MCF 10A (cell line): ENCODE measurements around the gene LRFN3. TPM values are rescaled to one million over a fixed set of nuclear protein-coding genes. Genes with fewer than 3 reads are reported as not detected.

Experiments used
- BruUV-seq: library from RNA; stranded (reverse); fragments of 400-500 nt; replicated peaks from 2 replicates; lab custom pipeline; 2021; lab: Mats Ljungman, UMichigan
- CTCF ChIA-PET: fragments of 300-600 bp; sonication (Branson Sonifier 250); formaldehyde crosslinking; extraction: SDS; loops from one replicate; lab custom pipeline; 2021; ENCODE audit warnings: antibody characterized with exemption, inconsistent platforms; lab: Yijun Ruan, JAX
- POLR2A ChIA-PET: fragments of 300-600, 350-650 bp; sonication (Branson Sonifier 250); formaldehyde crosslinking; extraction: SDS; loops from one replicate; lab custom pipeline; 2020; ENCODE audit warnings: antibody characterized with exemption, inconsistent platforms; lab: Yijun Ruan, JAX
- DNase-seq: peaks from one replicate; pipeline ENCODE4 v3.0.0-alpha.2; 2018; ENCODE audit not compliant: unreplicated experiment
- H3K27ac Mint-ChIP-seq: one replicate; pipeline ENCODE4 v1.8.0; 2022; ENCODE audit warnings: mild to moderate bottlenecking, low read depth, mixed read lengths; ENCODE audit not compliant: unreplicated experiment
- H3K27me3 Mint-ChIP-seq: one replicate; pipeline ENCODE4 v1.8.0; 2022; ENCODE audit warnings: mixed read lengths; ENCODE audit not compliant: insufficient read depth, unreplicated experiment
- H3K36me3 Mint-ChIP-seq: one replicate; pipeline ENCODE4 v1.8.0; 2022; ENCODE audit warnings: mild to moderate bottlenecking, moderate library complexity, mixed read lengths; ENCODE audit not compliant: insufficient read depth, unreplicated experiment
- H3K4me1 Mint-ChIP-seq: one replicate; pipeline ENCODE4 v1.8.0; 2022; ENCODE audit warnings: mixed read lengths; ENCODE audit not compliant: insufficient read depth, unreplicated experiment
- H3K4me3 Mint-ChIP-seq: one replicate; pipeline ENCODE4 v1.8.0; 2022; ENCODE audit warnings: mild to moderate bottlenecking, moderate library complexity, mixed read lengths; ENCODE audit not compliant: unreplicated experiment
- H3K9me3 Mint-ChIP-seq: one replicate; pipeline ENCODE4 v1.8.0; 2022; ENCODE audit warnings: mixed read lengths; ENCODE audit not compliant: unreplicated experiment
- intact Hi-C: fragments of 100-400 bp; cut with micrococcal nuclease; formaldehyde crosslinking; loops from 2 replicates; pipeline ENCODE4 v1.14.1; 2022
- total RNA-seq: library from RNA; stranded (reverse); gene quantifications from 2 replicates; pipeline ENCODE4 v1.2.3, GENCODE V29; 2022
- TF ChIP-seq, protein P1 (sequence below): fragments of 200-600 bp; IDR thresholded peaks from one replicate; pipeline ENCODE4 v1.8.0; 2022; ENCODE audit warnings: antibody characterized with exemption, mild to moderate bottlenecking; ENCODE audit not compliant: unreplicated experiment

The LRFN3 gene
- total RNA-seq, 1 experiment from 2014 or later, result 7.4 TPM

DNA sequence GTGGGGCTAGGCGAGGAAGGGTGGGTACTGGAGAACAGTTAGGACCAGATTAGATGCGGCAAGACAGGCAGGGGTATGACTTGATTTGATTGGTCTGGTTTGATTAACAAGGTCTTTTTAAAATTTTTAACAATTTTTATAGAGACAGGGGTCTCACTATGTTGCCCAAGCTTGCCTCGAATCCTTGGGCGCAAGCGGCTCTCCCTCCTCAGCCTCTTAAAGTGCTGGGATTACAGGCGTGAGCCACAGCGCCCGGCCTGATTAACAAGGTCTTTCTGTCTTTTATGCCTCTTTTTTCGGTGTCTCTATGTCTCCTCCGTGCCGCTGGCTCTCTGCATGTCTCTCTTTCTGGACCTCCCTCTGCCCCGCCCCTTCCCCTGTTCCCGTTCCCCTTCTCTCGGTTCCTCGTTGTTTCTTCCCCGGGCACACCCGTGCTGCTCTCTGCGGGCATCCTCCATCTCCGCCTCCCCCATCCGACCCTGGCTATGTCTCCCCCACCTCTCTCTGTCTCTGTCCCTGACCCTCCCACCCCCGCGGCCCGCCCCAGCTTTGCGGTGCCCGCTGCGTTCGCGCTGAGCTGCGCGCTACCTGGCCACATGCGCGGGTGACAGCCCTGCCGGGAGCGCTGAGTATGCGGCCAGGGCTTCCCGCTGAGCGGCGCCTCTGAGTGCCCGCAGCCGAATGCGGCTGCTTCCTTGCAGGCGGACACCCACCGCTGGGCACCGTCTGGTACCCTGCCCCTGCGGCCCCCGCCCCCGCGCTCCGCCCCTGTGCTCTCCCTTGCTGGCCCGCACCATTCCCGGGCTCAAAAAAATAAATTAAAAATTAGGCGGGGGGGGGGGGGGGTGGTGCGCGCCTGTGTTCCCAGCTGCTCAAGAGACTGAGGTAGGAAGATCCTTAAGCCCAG lies 50.7 kb downstream of the LRFN3 start:
- Mint-ChIP-seq H3K4me3 (no peak overlapping the region), H3K36me3 (no peaks in the 10 kb centered on the region), H3K9me3 (peaks cover 7% of the 10 kb centered on the region), H3K27ac (no peak overlapping the region), H3K27me3 (peaks cover 55% of the 10 kb centered on the region), H3K4me1 (no peaks in the 10 kb centered on the region)
- POLR2A ChIA-PET, result interaction anchor here (1.0 kb wide), 1 partner anchor 98 kb away, joined by 3 read pairs; no protein-coding TSS in a partner anchor
- DNase-seq, result no peak
- intact Hi-C loops, result no loop called here
- CTCF ChIA-PET, result interaction anchor here (0.6 to 0.7 kb wide), 3 partner anchors 30 to 131 kb away, joined by 3 read pairs; no protein-coding TSS in a partner anchor
- TF ChIP-seq, protein P1, sequence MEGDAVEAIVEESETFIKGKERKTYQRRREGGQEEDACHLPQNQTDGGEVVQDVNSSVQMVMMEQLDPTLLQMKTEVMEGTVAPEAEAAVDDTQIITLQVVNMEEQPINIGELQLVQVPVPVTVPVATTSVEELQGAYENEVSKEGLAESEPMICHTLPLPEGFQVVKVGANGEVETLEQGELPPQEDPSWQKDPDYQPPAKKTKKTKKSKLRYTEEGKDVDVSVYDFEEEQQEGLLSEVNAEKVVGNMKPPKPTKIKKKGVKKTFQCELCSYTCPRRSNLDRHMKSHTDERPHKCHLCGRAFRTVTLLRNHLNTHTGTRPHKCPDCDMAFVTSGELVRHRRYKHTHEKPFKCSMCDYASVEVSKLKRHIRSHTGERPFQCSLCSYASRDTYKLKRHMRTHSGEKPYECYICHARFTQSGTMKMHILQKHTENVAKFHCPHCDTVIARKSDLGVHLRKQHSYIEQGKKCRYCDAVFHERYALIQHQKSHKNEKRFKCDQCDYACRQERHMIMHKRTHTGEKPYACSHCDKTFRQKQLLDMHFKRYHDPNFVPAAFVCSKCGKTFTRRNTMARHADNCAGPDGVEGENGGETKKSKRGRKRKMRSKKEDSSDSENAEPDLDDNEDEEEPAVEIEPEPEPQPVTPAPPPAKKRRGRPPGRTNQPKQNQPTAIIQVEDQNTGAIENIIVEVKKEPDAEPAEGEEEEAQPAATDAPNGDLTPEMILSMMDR, result no peak
- BruUV-seq, result no TSS peak

- Mint-ChIP-seq H3K4me3 (no peak overlapping the region), H3K4me1 (no peaks in the 10 kb centered on the region), H3K27me3 (peaks cover 48% of the 10 kb centered on the region), H3K36me3 (no peaks in the 10 kb centered on the region), H3K9me3 (peaks cover 7% of the 10 kb centered on the region), H3K27ac (no peak overlapping the region)
- ChIA-PET POLR2A (no interaction called here), CTCF (interaction anchor here (0.6 to 0.7 kb wide), 2 partner anchors 31 to 49 kb away, joined by 3 read pairs; no protein-coding TSS in a partner anchor)
- TF ChIP-seq, protein P1, result no peak
- intact Hi-C loops, result no loop called here
- DNase-seq, result no peak
- BruUV-seq, result no TSS peak
These were observed 51.4 kb downstream of the LRFN3 start for GRCh38 chr19:35987571-35987896.

DNA sequence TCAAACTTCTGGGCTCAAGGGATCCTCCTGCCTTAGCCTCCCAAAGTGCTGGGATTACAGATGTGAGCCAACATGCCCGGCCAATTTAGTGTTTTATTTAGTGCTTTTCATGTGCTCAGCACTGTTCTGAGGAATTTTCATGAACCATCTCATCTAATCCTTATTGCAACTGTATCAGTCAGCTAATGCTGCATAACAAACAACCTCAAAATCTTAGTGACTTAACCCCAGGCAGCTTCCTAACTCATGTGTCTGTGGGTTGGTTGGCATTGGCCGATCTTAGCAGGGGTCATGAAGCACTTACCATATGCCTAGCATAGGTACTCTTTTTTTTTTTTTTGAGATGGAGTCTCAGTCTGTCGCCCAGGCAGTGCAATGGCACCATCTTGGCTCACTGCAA lies 52.6 kb downstream of the LRFN3 start:
- Mint-ChIP-seq H3K4me1 (no peaks in the 10 kb centered on the region), H3K27me3 (peaks cover 35% of the 10 kb centered on the region), H3K27ac (no peak overlapping the region), H3K4me3 (no peak overlapping the region), H3K36me3 (no peaks in the 10 kb centered on the region), H3K9me3 (peaks cover 7% of the 10 kb centered on the region)
- CTCF ChIA-PET, result no interaction called here
- no TSS peak for BruUV-seq
- TF ChIP-seq, protein P1, result no peak
- intact Hi-C loops, result no loop called here
- DNase-seq, result no peak
- POLR2A ChIA-PET, result interaction anchor here (0.6 kb wide), 1 partner anchor 656 kb away, joined by 3 read pairs; no protein-coding TSS in a partner anchor

DNA sequence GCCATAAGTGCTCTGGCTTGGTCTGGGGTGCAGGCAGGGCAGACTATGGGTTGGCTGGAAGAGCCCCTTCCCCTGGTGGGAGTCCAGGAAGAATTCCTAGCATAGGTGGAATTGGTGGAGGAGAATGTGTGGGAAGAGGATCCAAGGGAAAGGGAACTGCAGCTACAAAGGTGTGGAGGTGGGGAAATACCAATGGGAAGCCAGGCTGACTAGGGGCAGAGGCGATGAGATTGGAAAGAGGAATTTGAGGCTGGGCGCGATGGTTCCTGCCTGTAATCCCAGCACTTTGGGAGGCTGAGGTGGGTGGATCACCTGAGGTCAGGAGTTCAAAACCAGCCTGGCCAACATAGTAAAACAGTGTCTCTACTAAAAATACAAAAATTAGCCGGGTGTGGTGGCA lies 54.0 kb downstream of the LRFN3 start:
- Mint-ChIP-seq H3K27ac (no peak overlapping the region), H3K4me1 (peaks cover 5% of the 10 kb centered on the region), H3K4me3 (no peak overlapping the region), H3K27me3 (peaks cover 22% of the 10 kb centered on the region), H3K36me3 (peaks cover 5% of the 10 kb centered on the region), H3K9me3 (peaks cover 7% of the 10 kb centered on the region)
- intact Hi-C loops, result no loop called here
- ChIA-PET POLR2A (no interaction called here), CTCF (no interaction called here)
- TF ChIP-seq, protein P1, result no peak
- no peak for DNase-seq
- BruUV-seq, result no TSS peak
